Left ventricle myocardium superior (tissue), 1 donor: Measurements from ENCODE around the gene SRRM2. TPM values are rescaled to one million over a fixed set of nuclear protein-coding genes. Genes with fewer than 3 reads are reported as not detected.

Experiments
- ATAC-seq: fragments of 200-7000 bp; cut with Tn5 transposase; one replicate; pipeline ENCODE4 v1.9.1; 2020; ENCODE audit warnings: mild to moderate bottlenecking, moderate library complexity
- DNase-seq: peaks from one replicate; pipeline ENCODE4 v3.0.0-alpha.2; 2020
- intact Hi-C: fragments of 100-400 bp; cut with micrococcal nuclease; formaldehyde crosslinking; loops from one replicate; pipeline ENCODE4 v1.11.0; 2022
- long read RNA-seq: library from polyadenylated mRNA; unstranded; transcript quantifications from one replicate; pipeline ENCODE4 v2.0.0, GENCODE V29; 2021
- total RNA-seq: library from RNA; stranded (reverse); fragmentation: NEBNext Ultra II Directional; extraction: Animal tissue kit (Norgen Biotek cat#: 25700); gene quantifications from one replicate; pipeline ENCODE4 v1.2.1, GENCODE V29; 2021
- donor health status: DM: no; HTN: yes; CAD: no; lungs with severe emphysema.

Gene SRRM2
- 292 TPM for total RNA-seq
- long read RNA-seq, partial matches to known transcripts = 66 of 94 reads
- long read RNA-seq, other reads (novel, unspliced or antisense) = 26 of 94 reads

- peak; percentile 97 for DNase-seq
- intact Hi-C loops = no loop called here
- ATAC-seq = peak; percentile 94
These were observed at the start of gene SRRM2 for GRCh38 chr16:2752035-2752849. Gene SRRM2, plus strand, starts transcription at chr16:2752638. Its CDS starts 3,727 bp downstream, at chr16:2756365.

- ATAC-seq = peak; percentile 92
- peak; percentile 83 for DNase-seq
- intact Hi-C loops = no loop called here
These were observed 49.3 kb upstream of the SRRM2 start for GRCh38 chr16:2702871-2703745.

- no peak for DNase-seq
- no peak for ATAC-seq
- intact Hi-C loops = no loop called here
These were observed 48.1 kb upstream of the SRRM2 start for GRCh38 chr16:2704166-2704982.

- ATAC-seq = no peak
- intact Hi-C loops = no loop called here
- no peak for DNase-seq
These were observed 47.5 kb upstream of the SRRM2 start for GRCh38 chr16:2704983-2705275.

- DNase-seq = no peak
- no peak for ATAC-seq
- intact Hi-C loops = no loop called here
These were observed 47.1 kb upstream of the SRRM2 start for GRCh38 chr16:2705351-2705750.

GRCh38 chr16:2706085-2706484, 46.4 kb upstream of the SRRM2 start:
- no peak for DNase-seq
- intact Hi-C loops = no loop called here
- no peak for ATAC-seq

GRCh38 chr16:2706611-2707311, 45.7 kb upstream of the SRRM2 start:
- DNase-seq (no peak), ATAC-seq (no peak)
- intact Hi-C loops = no loop called here

- ATAC-seq = no peak
- no peak for DNase-seq
- intact Hi-C loops = no loop called here
These were observed 44.8 kb upstream of the SRRM2 start for GRCh38 chr16:2707368-2708289.

GRCh38 chr16:2708290-2708639, 44.2 kb upstream of the SRRM2 start:
- no peak for ATAC-seq
- no peak for DNase-seq
- intact Hi-C loops = no loop called here

GRCh38 chr16:2708955-2709587, 43.4 kb upstream of the SRRM2 start:
- ATAC-seq (no peak), DNase-seq (no peak)
- intact Hi-C loops = no loop called here

GRCh38 chr16:2709588-2709984, 42.9 kb upstream of the SRRM2 start:
- DNase-seq (no peak), ATAC-seq (no peak)
- intact Hi-C loops = no loop called here

GRCh38 chr16:2710021-2710710, 42.3 kb upstream of the SRRM2 start:
- no peak for DNase-seq
- ATAC-seq = no peak
- intact Hi-C loops = no loop called here

GRCh38 chr16:2710711-2711231, 41.7 kb upstream of the SRRM2 start:
- DNase-seq = no peak
- ATAC-seq = no peak
- intact Hi-C loops = no loop called here

- intact Hi-C loops = no loop called here
- DNase-seq (no peak), ATAC-seq (no peak)
These were observed 40.9 kb upstream of the SRRM2 start for GRCh38 chr16:2711370-2712062.

GRCh38 chr16:2712063-2712441, 40.4 kb upstream of the SRRM2 start:
- DNase-seq (no peak), ATAC-seq (no peak)
- intact Hi-C loops = no loop called here

- intact Hi-C loops = no loop called here
These were observed 39.9 kb upstream of the SRRM2 start for GRCh38 chr16:2712546-2712945.

More at GRCh38 chr16:2712546-2712945, 39.9 kb upstream of the SRRM2 start:
- DNase-seq = no peak
- no peak for ATAC-seq
